ENCODE results near the gene LSR. TPM values are rescaled to one million over a fixed set of nuclear protein-coding genes. Genes with fewer than 3 reads are reported as not detected.

The LSR gene
- total RNA-seq, 1 donor from 2014 or later = 0.83 TPM

GRCh38 chr19:35310331-35310730 is 61.5 kb downstream of the LSR start:
- H3K27ac Mint-ChIP-seq (ENCODE audit: unreplicated experiment) = no peak overlapping the region
- DNase-seq (ENCODE audit: extremely low spot score, unreplicated experiment) = no peak
- no peaks in the 10 kb centered on the region for H3K36me3 Mint-ChIP-seq (ENCODE audit: unreplicated experiment)
- TF ChIP-seq CTCF (IDR thresholded peaks at IDR 0.05) = no peak
- peaks cover 4% of the 10 kb centered on the region for H3K27me3 Mint-ChIP-seq (ENCODE audit: unreplicated experiment)
- H3K4me3 Mint-ChIP-seq (ENCODE audit: unreplicated experiment) = no peak overlapping the region
- peaks cover 1% of the 10 kb centered on the region for H3K4me1 Mint-ChIP-seq (ENCODE audit: unreplicated experiment)
- H3K9me3 Mint-ChIP-seq (ENCODE audit: unreplicated experiment) = no peaks in the 10 kb centered on the region

GRCh38 chr19:35310811-35311465 is 62.1 kb downstream of the LSR start:
- Mint-ChIP-seq H3K36me3 (ENCODE audit: unreplicated experiment) (no peaks in the 10 kb centered on the region), H3K27me3 (ENCODE audit: unreplicated experiment) (peaks cover 4% of the 10 kb centered on the region), H3K27ac (ENCODE audit: unreplicated experiment) (no peak overlapping the region)

GRCh38 chr19:35311901-35312665 is 63.3 kb downstream of the LSR start:
- no peak overlapping the region for H3K4me3 Mint-ChIP-seq (ENCODE audit: unreplicated experiment)
- no peaks in the 10 kb centered on the region for H3K9me3 Mint-ChIP-seq (ENCODE audit: unreplicated experiment)
- no peak for DNase-seq (ENCODE audit: extremely low spot score, unreplicated experiment)
- no peak overlapping the region for H3K27ac Mint-ChIP-seq (ENCODE audit: unreplicated experiment)
- no peaks in the 10 kb centered on the region for H3K36me3 Mint-ChIP-seq (ENCODE audit: unreplicated experiment)
- peaks cover 1% of the 10 kb centered on the region for H3K4me1 Mint-ChIP-seq (ENCODE audit: unreplicated experiment)
- no peak for TF ChIP-seq CTCF (IDR thresholded peaks at IDR 0.05)
- H3K27me3 Mint-ChIP-seq (ENCODE audit: unreplicated experiment) = peaks cover 4% of the 10 kb centered on the region

More at GRCh38 chr19:35310811-35311465, 62.1 kb downstream of the LSR start:
- Mint-ChIP-seq H3K9me3 (ENCODE audit: unreplicated experiment) (no peaks in the 10 kb centered on the region), H3K4me3 (ENCODE audit: unreplicated experiment) (no peak overlapping the region), H3K4me1 (ENCODE audit: unreplicated experiment) (peaks cover 1% of the 10 kb centered on the region)
- DNase-seq (ENCODE audit: extremely low spot score, unreplicated experiment) = no peak
- no peak for TF ChIP-seq CTCF (IDR thresholded peaks at IDR 0.05)

GRCh38 chr19:35313587-35313986 is 64.8 kb downstream of the LSR start:
- no peak for TF ChIP-seq CTCF (IDR thresholded peaks at IDR 0.05)
- no peak for DNase-seq (ENCODE audit: extremely low spot score, unreplicated experiment)
- Mint-ChIP-seq H3K27ac (ENCODE audit: unreplicated experiment) (no peak overlapping the region), H3K36me3 (ENCODE audit: unreplicated experiment) (no peaks in the 10 kb centered on the region), H3K9me3 (ENCODE audit: unreplicated experiment) (no peaks in the 10 kb centered on the region), H3K27me3 (ENCODE audit: unreplicated experiment) (no peaks in the 10 kb centered on the region), H3K4me1 (ENCODE audit: unreplicated experiment) (peaks cover 4% of the 10 kb centered on the region), H3K4me3 (ENCODE audit: unreplicated experiment) (no peak overlapping the region)

- H3K36me3 Mint-ChIP-seq (ENCODE audit: unreplicated experiment) = no peaks in the 10 kb centered on the region
- H3K27ac Mint-ChIP-seq (ENCODE audit: unreplicated experiment) = no peak overlapping the region
- H3K9me3 Mint-ChIP-seq (ENCODE audit: unreplicated experiment) = no peaks in the 10 kb centered on the region
- no peak overlapping the region for H3K4me3 Mint-ChIP-seq (ENCODE audit: unreplicated experiment)
- peaks cover 8% of the 10 kb centered on the region for H3K4me1 Mint-ChIP-seq (ENCODE audit: unreplicated experiment)
- no peak for TF ChIP-seq CTCF (IDR thresholded peaks at IDR 0.05)
- no peak for DNase-seq (ENCODE audit: extremely low spot score, unreplicated experiment)
- no peaks in the 10 kb centered on the region for H3K27me3 Mint-ChIP-seq (ENCODE audit: unreplicated experiment)
Measured at GRCh38 chr19:35314031-35314430, 65.2 kb downstream of the LSR start.
